HepG2 (cell line): ENCODE data around the gene ZNF12. TPM values are rescaled to one million over a fixed set of nuclear protein-coding genes. Genes with fewer than 3 reads are reported as not detected.

Experiments
- ATAC-seq: fragments of 200-7000 bp; cut with Tn5 transposase; 3 replicates; pipeline ENCODE4 v1.9.1; 2020; ENCODE audit warnings: mild to moderate bottlenecking, moderate library complexity
- BruUV-seq: library from RNA; stranded (reverse); fragments of 400-500 nt; replicated peaks from 2 replicates; lab custom pipeline; 2021; lab: Mats Ljungman, UMichigan
- CTCF ChIA-PET: fragments of 300-600 bp; formaldehyde crosslinking; extraction: SDS; loops from one replicate; lab custom pipeline; 2021; ENCODE audit warnings: low total read pairs, inconsistent platforms, low intra/inter-chr PET ratio; lab: Yijun Ruan, JAX
- POLR2A ChIA-PET: fragments of 350-600 bp; sonication (Branson Sonifier 250); formaldehyde crosslinking; loops from one replicate; lab custom pipeline; 2020; ENCODE audit warnings: antibody characterized with exemption, inconsistent platforms; lab: Yijun Ruan, JAX
- DNase-seq: peaks from one replicate; pipeline ENCODE4 v3.0.0-alpha.2; 2015; ENCODE audit warnings: low spot score
- FAIRE-seq: peaks from 3 replicates; lab custom pipeline; 2011; peaks lifted over from hg19 to GRCh38; lab: Jason Lieb, UNC
- H2AFZ ChIP-seq: one replicate; pipeline ENCODE4 v1.6.1; 2011; ENCODE audit warnings: low read length, inconsistent platforms
- H3K27ac ChIP-seq: fragments of 300-600 bp; 3 replicates; pipeline ENCODE4 v1.8.0; 2011; ENCODE audit warnings: mixed run types, mild to moderate bottlenecking, mixed read lengths, low read length, inconsistent platforms; ENCODE audit not compliant: insufficient read depth; ENCODE audit errors: extremely low read length
- H3K27me3 ChIP-seq, 2 experiments: fragments of 200-600 bp in 1 of 2; 2 replicates in 1 of 2; 3 replicates in 1 of 2; pipeline versions ENCODE4 v1.6.0 to v1.8.0; 2011; ENCODE audit warnings: low read length in 2 of 2, mild to moderate bottlenecking in 2 of 2, moderate library complexity in 2 of 2, inconsistent platforms in 1 of 2; ENCODE audit not compliant: insufficient read depth in 2 of 2, control insufficient read depth in 1 of 2
- H3K36me3 ChIP-seq, 2 experiments: fragments of 200-600 bp in 1 of 2; replicated peaks in 1 of 2; 2 replicates in 1 of 2; 3 replicates in 1 of 2; pipeline versions ENCODE4 v1.5.1 to v1.8.0; 2011; ENCODE audit warnings: low read length in 2 of 2, inconsistent platforms in 1 of 2; ENCODE audit not compliant: insufficient read depth in 2 of 2, control insufficient read depth in 1 of 2
- H3K4me1 ChIP-seq: 2 replicates; pipeline ENCODE4 v1.5.1; 2012; ENCODE audit warnings: low read length, inconsistent platforms; ENCODE audit not compliant: insufficient read depth
- H3K4me2 ChIP-seq: 2 replicates; pipeline ENCODE4 v1.6.0; 2011; ENCODE audit warnings: low read depth, low read length, inconsistent platforms
- H3K4me3 ChIP-seq, 3 experiments: fragments of 200-600 bp in 1 of 3; sonication (generic), shearing (Covaris generic) in 1 of 3; replicated peaks in 1 of 3; 2 replicates each; pipeline ENCODE4 v1.5.1; 2011 to 2016; ENCODE audit warnings: low read length in 3 of 3, inconsistent platforms in 2 of 3, low read depth in 2 of 3, mild to moderate bottlenecking in 2 of 3, control low read depth in 1 of 3, mixed read lengths in 1 of 3; ENCODE audit not compliant: insufficient read depth in 1 of 3
- H3K79me2 ChIP-seq: one replicate; pipeline ENCODE4 v1.6.1; 2011; ENCODE audit warnings: low read length, inconsistent platforms; ENCODE audit not compliant: insufficient read depth
- H3K9ac ChIP-seq: 2 replicates; pipeline ENCODE4 v1.6.0; 2011; ENCODE audit warnings: mild to moderate bottlenecking, low read depth, low read length, inconsistent platforms; ENCODE audit not compliant: insufficient read depth
- H3K9me3 ChIP-seq: 2 replicates; pipeline ENCODE4 v1.5.1; 2012; ENCODE audit warnings: mild to moderate bottlenecking, low read length
- H4K20me1 ChIP-seq: 2 replicates; pipeline ENCODE4 v1.6.0; 2011; ENCODE audit warnings: inconsistent platforms, mild to moderate bottlenecking, low read length, moderate library complexity; ENCODE audit not compliant: insufficient read depth
- ZNF121 ChIP-seq: sonication (generic); formaldehyde crosslinking; IDR thresholded peaks from 2 replicates; pipeline ENCODE4 v1.5.0; 2020; ENCODE audit warnings: mild to moderate bottlenecking, missing genetic modification reagents
- ZNF138 ChIP-seq: sonication (generic); formaldehyde crosslinking; IDR thresholded peaks from 2 replicates; pipeline ENCODE4 v1.5.0; 2020; ENCODE audit warnings: mild to moderate bottlenecking, low read depth, missing genetic modification reagents
- ZNF24 ChIP-seq: fragments of 450-650 bp; IDR thresholded peaks from 2 replicates; pipeline ENCODE4 v1.6.1; 2017; ENCODE audit warnings: antibody characterized with exemption, mild to moderate bottlenecking
- ZNF75D ChIP-seq: sonication (generic); formaldehyde crosslinking; IDR thresholded peaks from 2 replicates; pipeline ENCODE4 v1.8.1; 2023; ENCODE audit warnings: missing genetic modification reagents, mild to moderate bottlenecking, borderline replicate concordance
- ZNF883 ChIP-seq: sonication (generic); formaldehyde crosslinking; IDR thresholded peaks from 2 replicates; pipeline ENCODE4 v1.5.1; 2020; ENCODE audit warnings: mild to moderate bottlenecking, missing genetic modification reagents; ENCODE audit errors: not compliant biosample characterization
- WGBS: methylation state at CpG from one replicate; pipeline ENCODE4 v1.1.6; 2017; ENCODE audit warnings: low lambda C conversion rate; 5-methylcytosine and 5-hydroxymethylcytosine counted together
- in situ Hi-C: cut with HindIII; loops from 2 replicates; pipeline ENCODE4 v1.10.0; 2017; ENCODE audit warnings: low pct_unique_long_range_greater_than_20kb; ENCODE audit not compliant: extremely low pct_ligation_motif_present
- intact Hi-C: fragments of 100-400 bp; cut with micrococcal nuclease; formaldehyde crosslinking; loops from one replicate; pipeline ENCODE4 v1.10.0; 2022; ENCODE audit not compliant: unreplicated experiment
- polyA plus RNA-seq, 8 experiments: library from polyadenylated mRNA; depleted of rRNA in 3 of 8; stranded (reverse) in 7 of 8; unstranded in 1 of 8; fragments of >200 nt; fragmentation: Illumina TruSeq in 4 of 8; extraction: Trizol in 4 of 8; gene quantifications; 2 replicates each; pipeline versions ENCODE4 v1.2.1 to v1.2.3, GENCODE V29; 2011 to 2016; ENCODE audit warnings: low read depth in 4 of 8, missing spikeins in 1 of 8, mixed read lengths in 1 of 8; ENCODE audit not compliant: insufficient read depth in 1 of 8
- total RNA-seq, 5 experiments: library from RNA; depleted of rRNA; stranded (reverse); fragments of >200 nt; fragmentation: Illumina TruSeq; extraction: Trizol; gene quantifications; 2 replicates each; pipeline ENCODE4 v1.2.3, GENCODE V29; 2016; ENCODE audit warnings: low read depth in 1 of 5

Gene ZNF12
- total and polyA plus RNA-seq, 2 of the 13 experiments (the other 11 are each of a cell fraction or from before 2014, with no cell fraction given): 21.4 to 22.8 TPM

- Histone ChIP-seq H3K27me3 (no peaks in the 10 kb centered on the region; a peak in 1 of 5 replicates), H3K4me3 (no peak overlapping the region), H2AFZ (no peak overlapping the region), H4K20me1 (peaks cover 59% of the 10 kb centered on the region), H3K4me1 (peaks cover 46% of the 10 kb centered on the region), H3K9ac (no peak overlapping the region), H3K79me2 (peaks cover 72% of the 10 kb centered on the region), H3K27ac (no peak overlapping the region), H3K36me3 (peaks cover 28 to 67% of the 10 kb centered on the region in 2 experiments), H3K9me3 (no peaks in the 10 kb centered on the region), H3K4me2 (no peak overlapping the region)
- ChIA-PET POLR2A (no interaction called here), CTCF (no interaction called here)
- intact Hi-C loops (loop anchor here (10.0 kb wide), 1 partner anchor 106 kb away; the partner anchor contains the start of gene INTS15), in situ Hi-C loops (no loop called here)
- ATAC-seq (no peak), DNase-seq (no peak), FAIRE-seq (no peak)
- whole genome bisulfite sequencing: 90% methylated on average over 5 of the region's 5 CpGs
- TF ChIP-seq ZNF121 (CRISPR knock-in tag) (peak; percentile 65), ZNF24 (peak; percentile 82), ZNF883 (CRISPR knock-in tag) (no peak)
- BruUV-seq: no TSS peak
These were observed 6.0 kb downstream of the ZNF12 start for GRCh38 chr7:6700793-6701192.

DNA sequence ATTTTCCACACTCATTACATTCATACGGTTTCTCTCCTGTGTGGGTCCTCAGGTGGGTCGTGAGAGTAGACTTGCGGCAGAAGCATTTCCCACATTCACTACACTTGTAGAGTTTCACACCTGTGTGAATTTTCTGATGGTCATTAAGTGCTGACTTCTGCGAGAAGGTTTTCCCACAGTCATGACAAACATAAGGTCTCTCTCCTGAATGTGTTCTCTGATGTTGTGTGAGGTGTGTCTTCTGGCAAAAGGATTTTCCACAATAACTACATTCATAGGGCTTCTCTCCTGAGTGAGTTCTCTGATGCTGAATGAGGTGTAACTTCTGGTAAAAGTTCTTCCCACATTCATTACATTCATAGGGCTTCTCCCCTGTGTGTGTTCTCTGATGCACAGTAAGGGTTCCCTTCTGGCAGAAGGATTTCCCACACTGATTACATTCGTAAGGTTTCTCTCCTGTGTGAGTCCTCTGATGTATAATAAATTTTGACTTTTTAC is 15.1 kb downstream of the ZNF12 start:
- no peak overlapping the region for H2AFZ ChIP-seq
- BruUV-seq: TSS peak; percentile 14
- 91% methylated on average over 5 of the region's 5 CpGs for WGBS
- H3K79me2 ChIP-seq: no peaks in the 10 kb centered on the region
- H3K4me2 ChIP-seq: no peak overlapping the region
- intact Hi-C loops: no loop called here
- DNase-seq (no peak), FAIRE-seq (no peak), ATAC-seq (no peak)
- in situ Hi-C loops: no loop called here
- TF ChIP-seq ZNF138 (CRISPR knock-in tag) (no peak), ZNF75D (CRISPR knock-in tag) (0 out of 2 replicates have a peak, but pooled peaks have one; percentile 56)
- no peak overlapping the region for H3K4me3 ChIP-seq
- ChIA-PET POLR2A (no interaction called here), CTCF (no interaction called here)
- no peaks in the 10 kb centered on the region for H3K4me1 ChIP-seq
- no peak overlapping the region for H3K27ac ChIP-seq
- peaks cover 22% of the 10 kb centered on the region for H3K9me3 ChIP-seq
- H3K9ac ChIP-seq: no peak overlapping the region
- H3K36me3 ChIP-seq: peaks cover 36 to 87% of the 10 kb centered on the region in 2 experiments
- no peaks in the 10 kb centered on the region for H3K27me3 ChIP-seq
- H4K20me1 ChIP-seq: no peaks in the 10 kb centered on the region
